ENCODE data around the gene LDLR.
"Not testable (repeated sequence)": the region's sequence is repeated elsewhere in the genome, so short reads cannot be mapped to it uniquely, and the experiment has no call there.

Gene LDLR

GRCh38 chr19:11138601-11139300 is 49.5 kb downstream of the LDLR start:
- no peak for DNase-seq (ENCODE audit: extremely low read depth in 1 of 2, low read depth in 1 of 2)

GRCh38 chr19:11140023-11140538 is 50.8 kb downstream of the LDLR start:
- not testable (repeated sequence) for DNase-seq (ENCODE audit: extremely low read depth in 1 of 2, low read depth in 1 of 2)

GRCh38 chr19:11140896-11141295 is 51.6 kb downstream of the LDLR start:
- DNase-seq (ENCODE audit: extremely low read depth in 1 of 2, low read depth in 1 of 2), result no peak

- no peak for DNase-seq (ENCODE audit: extremely low read depth in 1 of 2, low read depth in 1 of 2)
Measured at GRCh38 chr19:11141937-11142527, 52.8 kb downstream of the LDLR start.

GRCh38 chr19:11142528-11143171 is 53.4 kb downstream of the LDLR start:
- no peak for DNase-seq (ENCODE audit: extremely low read depth in 1 of 2, low read depth in 1 of 2)

- no peak for DNase-seq (ENCODE audit: extremely low read depth in 1 of 2, low read depth in 1 of 2)
Measured at GRCh38 chr19:11145536-11145924, 56.3 kb downstream of the LDLR start.

GRCh38 chr19:11148001-11148400 is 58.7 kb downstream of the LDLR start:
- DNase-seq (ENCODE audit: extremely low read depth in 1 of 2, low read depth in 1 of 2), result no peak

GRCh38 chr19:11151181-11151580 is 61.9 kb downstream of the LDLR start:
- DNase-seq (ENCODE audit: extremely low read depth in 1 of 2, low read depth in 1 of 2), result no peak

- no peak for DNase-seq (ENCODE audit: extremely low read depth in 1 of 2, low read depth in 1 of 2)
Measured at GRCh38 chr19:11152318-11153062, 63.2 kb downstream of the LDLR start.

GRCh38 chr19:11154683-11155047 is 65.4 kb downstream of the LDLR start:
- DNase-seq (ENCODE audit: extremely low read depth in 1 of 2, low read depth in 1 of 2), result no peak

- peak; percentile 85 to 95 for DNase-seq (ENCODE audit: extremely low read depth in 1 of 2, low read depth in 1 of 2)
Measured at GRCh38 chr19:11155373-11156120, 66.3 kb downstream of the LDLR start, which contains the start of gene SPC24. Gene SPC24, minus strand, starts transcription at chr19:11155782. Its CDS starts 6 bp downstream, at chr19:11155776.

GRCh38 chr19:11159598-11160439 is 70.6 kb downstream of the LDLR start:
- DNase-seq (ENCODE audit: extremely low read depth in 1 of 2, low read depth in 1 of 2), result no peak

GRCh38 chr19:11160440-11160768 is 71.1 kb downstream of the LDLR start:
- DNase-seq (ENCODE audit: extremely low read depth in 1 of 2, low read depth in 1 of 2), result not testable (repeated sequence)

GRCh38 chr19:11164296-11164695 is 75.0 kb downstream of the LDLR start:
- DNase-seq (ENCODE audit: extremely low read depth in 1 of 2, low read depth in 1 of 2), result no peak

- DNase-seq (ENCODE audit: extremely low read depth in 1 of 2, low read depth in 1 of 2), result no peak
Measured at GRCh38 chr19:11164879-11165406, 75.7 kb downstream of the LDLR start.

- DNase-seq (ENCODE audit: extremely low read depth in 1 of 2, low read depth in 1 of 2), result no peak
Measured at GRCh38 chr19:11165486-11166030, 76.3 kb downstream of the LDLR start.

GRCh38 chr19:11166281-11167142 is 77.2 kb downstream of the LDLR start:
- no peak for DNase-seq (ENCODE audit: extremely low read depth in 1 of 2, low read depth in 1 of 2)

GRCh38 chr19:11168568-11168967 is 79.3 kb downstream of the LDLR start:
- DNase-seq (ENCODE audit: extremely low read depth in 1 of 2, low read depth in 1 of 2), result no peak
